ENCODE data around the gene FGF11. TPM values are rescaled to one million over a fixed set of nuclear protein-coding genes. Genes with fewer than 3 reads are reported as not detected.

FGF11 gene
- total RNA-seq, 2 donors from 2014 or later, result 4.0 to 8.8 TPM

GRCh38 chr17:7443499-7444485 lies 4.5 kb downstream of the FGF11 start:
- Histone ChIP-seq H3K4me3 (ENCODE audit: low read length) (no peak overlapping the region), H3K4me1 (ENCODE audit: control insufficient read depth, insufficient read depth, low read length) (no peaks in the 10 kb centered on the region), H3K27me3 (ENCODE audit: control insufficient read depth, insufficient read depth, low read length, poor library complexity, severe bottlenecking) (peaks cover 27% of the 10 kb centered on the region), H3K9ac (ENCODE audit: extremely low read depth, low read length, poor library complexity, severe bottlenecking) (no peak overlapping the region), H3K36me3 (ENCODE audit: control insufficient read depth, insufficient read depth, low read length) (no peaks in the 10 kb centered on the region), H3K27ac (ENCODE audit: low read depth, low read length) (no peak overlapping the region), H3K9me3 (ENCODE audit: control insufficient read depth, low read length) (no peaks in the 10 kb centered on the region)
- H3K27me3 Mint-ChIP-seq (ENCODE audit: insufficient read depth), result peaks cover 79% of the 10 kb centered on the region
- TF ChIP-seq, protein P1, sequence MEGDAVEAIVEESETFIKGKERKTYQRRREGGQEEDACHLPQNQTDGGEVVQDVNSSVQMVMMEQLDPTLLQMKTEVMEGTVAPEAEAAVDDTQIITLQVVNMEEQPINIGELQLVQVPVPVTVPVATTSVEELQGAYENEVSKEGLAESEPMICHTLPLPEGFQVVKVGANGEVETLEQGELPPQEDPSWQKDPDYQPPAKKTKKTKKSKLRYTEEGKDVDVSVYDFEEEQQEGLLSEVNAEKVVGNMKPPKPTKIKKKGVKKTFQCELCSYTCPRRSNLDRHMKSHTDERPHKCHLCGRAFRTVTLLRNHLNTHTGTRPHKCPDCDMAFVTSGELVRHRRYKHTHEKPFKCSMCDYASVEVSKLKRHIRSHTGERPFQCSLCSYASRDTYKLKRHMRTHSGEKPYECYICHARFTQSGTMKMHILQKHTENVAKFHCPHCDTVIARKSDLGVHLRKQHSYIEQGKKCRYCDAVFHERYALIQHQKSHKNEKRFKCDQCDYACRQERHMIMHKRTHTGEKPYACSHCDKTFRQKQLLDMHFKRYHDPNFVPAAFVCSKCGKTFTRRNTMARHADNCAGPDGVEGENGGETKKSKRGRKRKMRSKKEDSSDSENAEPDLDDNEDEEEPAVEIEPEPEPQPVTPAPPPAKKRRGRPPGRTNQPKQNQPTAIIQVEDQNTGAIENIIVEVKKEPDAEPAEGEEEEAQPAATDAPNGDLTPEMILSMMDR (conservative IDR thresholded peaks at IDR 0.05), result no peak
- H3K4me1 Mint-ChIP-seq, result peaks cover 8% of the 10 kb centered on the region
- H3K36me3 Mint-ChIP-seq (ENCODE audit: low read depth), result no peaks in the 10 kb centered on the region
- WGBS, 2 experiments (ENCODE audit: insufficient coverage in 1 of 2, insufficient read length in 1 of 2), result 85 to 97% methylated on average over 6 to 7 of the region's 7 CpGs
- no peak overlapping the region for H3K4me3 Mint-ChIP-seq
- no peak for DNase-seq
- H3K27ac Mint-ChIP-seq, result no peak overlapping the region
- no peaks in the 10 kb centered on the region for H3K9me3 Mint-ChIP-seq

DNA sequence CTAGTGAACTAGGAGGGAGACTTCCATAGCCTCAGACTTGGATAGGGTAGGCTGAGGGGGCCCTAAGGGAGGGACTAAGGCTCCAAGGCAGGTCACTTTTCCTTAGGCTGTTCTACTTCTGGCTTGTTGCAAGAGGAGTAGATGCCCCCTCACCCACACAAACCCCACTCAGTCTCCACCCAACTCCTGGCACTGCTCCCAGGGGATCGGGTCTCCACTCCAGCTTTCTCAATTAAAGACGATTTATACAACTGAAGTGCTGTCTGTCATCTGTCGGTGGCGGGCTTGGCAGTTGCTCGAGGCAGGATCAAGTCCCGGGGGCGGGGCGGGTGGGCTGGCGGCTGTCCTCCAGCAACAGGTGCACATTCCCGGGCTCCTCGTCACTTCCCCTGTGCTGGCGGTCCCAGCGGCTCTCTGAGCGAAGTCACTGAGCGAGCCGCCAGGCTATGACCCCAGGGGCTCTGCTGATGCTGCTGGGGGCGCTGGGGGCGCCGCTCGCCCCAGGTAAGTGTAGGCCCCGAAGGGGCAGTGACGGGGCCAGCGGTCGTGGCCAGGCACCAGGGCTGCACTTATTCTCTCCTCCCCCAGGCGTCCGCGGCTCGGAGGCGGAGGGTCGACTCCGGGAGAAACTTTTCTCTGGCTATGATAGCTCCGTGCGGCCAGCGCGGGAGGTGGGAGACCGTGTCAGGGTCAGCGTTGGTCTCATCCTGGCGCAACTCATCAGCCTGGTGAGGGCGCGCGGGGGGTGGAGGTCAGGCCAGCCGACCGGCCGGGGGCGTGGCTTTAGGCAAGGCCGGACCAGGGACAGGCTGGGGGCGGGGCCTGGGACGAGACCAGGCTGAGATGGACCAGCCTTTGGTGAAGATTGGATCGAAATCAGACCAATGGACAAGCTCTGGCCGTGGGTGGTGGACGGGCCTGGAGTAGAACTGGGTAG lies 5.6 kb downstream of the FGF11 start, which contains the start of gene CHRNB1:
CHRNB1 (plus strand) TSS at position 380 of the 937 bp plus-strand sequence; CDS start at position 447, 67 bp downstream.
- Histone ChIP-seq H3K36me3 (ENCODE audit: control insufficient read depth, insufficient read depth, low read length) (no peaks in the 10 kb centered on the region), H3K27ac (ENCODE audit: low read depth, low read length) (no peak within 1 kb of the TSS), H3K9me3 (ENCODE audit: control insufficient read depth, low read length) (no peaks in the 10 kb centered on the region), H3K27me3 (ENCODE audit: control insufficient read depth, insufficient read depth, low read length, poor library complexity, severe bottlenecking) (peaks cover 16% of the 10 kb centered on the region), H3K9ac (ENCODE audit: extremely low read depth, low read length, poor library complexity, severe bottlenecking) (peak within 1 kb of the TSS; percentile 50), H3K4me1 (ENCODE audit: control insufficient read depth, insufficient read depth, low read length) (no peaks in the 10 kb centered on the region), H3K4me3 (ENCODE audit: low read length) (peak within 1 kb of the TSS; percentile 79)
- Mint-ChIP-seq H3K9me3 (no peaks in the 10 kb centered on the region), H3K4me3 (peak within 1 kb of the TSS; percentile 71), H3K36me3 (ENCODE audit: low read depth) (no peaks in the 10 kb centered on the region), H3K4me1 (peaks cover 6% of the 10 kb centered on the region), H3K27me3 (ENCODE audit: insufficient read depth) (peaks cover 71% of the 10 kb centered on the region), H3K27ac (peak within 1 kb of the TSS; percentile 93)
- TF ChIP-seq, protein P1 (conservative IDR thresholded peaks at IDR 0.05), result peak; percentile 50
- WGBS, 2 experiments (ENCODE audit: insufficient coverage in 1 of 2, insufficient read length in 1 of 2), result 3 to 5% methylated on average over 31 to 51 of the region's 51 CpGs
- DNase-seq, result peak; percentile 98

- Mint-ChIP-seq H3K36me3 (ENCODE audit: low read depth) (no peaks in the 10 kb centered on the region), H3K4me1 (peaks cover 6% of the 10 kb centered on the region), H3K27me3 (ENCODE audit: insufficient read depth) (peaks cover 65% of the 10 kb centered on the region), H3K27ac (peak overlapping the region; percentile 93), H3K4me3 (peak overlapping the region; percentile 71), H3K9me3 (no peaks in the 10 kb centered on the region)
- H3K9ac ChIP-seq (ENCODE audit: extremely low read depth, low read length, poor library complexity, severe bottlenecking), result peak overlapping the region; percentile 50
- TF ChIP-seq, protein P1 (conservative IDR thresholded peaks at IDR 0.05), result no peak
- no peaks in the 10 kb centered on the region for H3K9me3 ChIP-seq (ENCODE audit: control insufficient read depth, low read length)
- no peaks in the 10 kb centered on the region for H3K36me3 ChIP-seq (ENCODE audit: control insufficient read depth, insufficient read depth, low read length)
- H3K4me1 ChIP-seq (ENCODE audit: control insufficient read depth, insufficient read depth, low read length), result no peaks in the 10 kb centered on the region
- DNase-seq, result peak; percentile 98
- H3K4me3 ChIP-seq (ENCODE audit: low read length), result peak overlapping the region; percentile 79
- peaks cover 16% of the 10 kb centered on the region for H3K27me3 ChIP-seq (ENCODE audit: control insufficient read depth, insufficient read depth, low read length, poor library complexity, severe bottlenecking)
- 6 to 8% methylated on average over 11 to 16 of the region's 16 CpGs for WGBS, 2 experiments (ENCODE audit: insufficient coverage in 1 of 2, insufficient read length in 1 of 2)
- no peak overlapping the region for H3K27ac ChIP-seq (ENCODE audit: low read depth, low read length)
Measured at GRCh38 chr17:7445619-7445968, 6.3 kb downstream of the FGF11 start.

Data from endodermal cell (in vitro differentiated cells).